Gastrocnemius medialis (tissue), 4 donors: ENCODE data around the gene DCAF11. TPM values are rescaled to one million over a fixed set of nuclear protein-coding genes. Genes with fewer than 3 reads are reported as not detected.
A peak's percentile ranks its signal among the peaks of the same experiment; 100 is the strongest.

Experiments used
- ATAC-seq, 2 donors: fragments of 150-250 bp; one replicate each; pipeline ENCODE4 v1.9.1; 2016
- DNase-seq, 2 donors: peaks; one replicate each; pipeline ENCODE4 v3.0.0-alpha.2; 2019
- H3K27ac ChIP-seq, 4 donors: fragments of 200-600 bp; sonication (generic); 1 replicate in 1 of 4; 2 replicates in 3 of 4; pipeline ENCODE4 v1.5.1; 2016 to 2018; ENCODE audit warnings: mild to moderate bottlenecking in 2 of 4, moderate library complexity in 1 of 4
- H3K27me3 ChIP-seq, 3 donors: fragments of 200-600 bp; sonication (generic) in 2 of 3; 1 replicate in 1 of 3; 2 replicates in 2 of 3; pipeline versions ENCODE4 v1.5.1 to v1.6.0; 2016 to 2019; ENCODE audit warnings: mild to moderate bottlenecking in 1 of 3, moderate library complexity in 1 of 3
- H3K36me3 ChIP-seq, 2 donors: fragments of 200-600 bp; sonication (generic) in 1 of 2; one replicate each; pipeline ENCODE4 v1.5.1; 2017 to 2018
- H3K4me1 ChIP-seq, 2 donors: fragments of 200-600 bp; sonication (generic) in 1 of 2; one replicate each; pipeline ENCODE4 v1.5.1; 2016 to 2017; ENCODE audit warnings: mild to moderate bottlenecking in 2 of 2
- H3K4me3 ChIP-seq, 4 donors: fragments of 200-600 bp; sonication (generic) in 3 of 4; 1 replicate in 1 of 4; 2 replicates in 3 of 4; pipeline ENCODE4 v1.5.1; 2016 to 2019; ENCODE audit warnings: mild to moderate bottlenecking in 2 of 4
- H3K9me3 ChIP-seq, 3 donors: fragments of 200-600 bp; sonication (generic) in 2 of 3; 1 replicate in 1 of 3; 2 replicates in 2 of 3; pipeline ENCODE4 v1.5.1; 2016 to 2019
- CTCF ChIP-seq, 5 experiments: fragments of 450-650 bp in 3 of 5; fragments of 200-600 bp in 2 of 5; sonication (generic) in 2 of 5; IDR thresholded peaks in 4 of 5; conservative IDR thresholded peaks in 1 of 5; 1 replicate in 4 of 5; 2 replicates in 1 of 5; pipeline ENCODE4 v1.5.1; 2016 to 2019; ENCODE audit warnings: antibody characterized with exemption in 5 of 5, mild to moderate bottlenecking in 3 of 5, moderate library complexity in 3 of 5
- POLR2A ChIP-seq, 2 donors: fragments of 450-650 bp; IDR thresholded peaks; one replicate each; pipeline ENCODE4 v1.6.1; 2017; ENCODE audit warnings: antibody characterized with exemption in 2 of 2, mild to moderate bottlenecking in 2 of 2, moderate library complexity in 2 of 2
- in situ Hi-C, 4 donors: fragments of 200-750 bp; cut with MboI; loops; one replicate each; pipeline versions ENCODE4 v1.15.0 to v1.8.0; 2017; ENCODE audit warnings: low sequenced_read_pairs in 4 of 4
- intact Hi-C: fragments of 100-400 bp; cut with DNase I; formaldehyde crosslinking; loops from one replicate; pipeline ENCODE4 v1.15.1; 2023; ENCODE audit warnings: low total_unique reads
- total RNA-seq, 4 donors: library from RNA; depleted of rRNA; stranded (reverse); fragments of >200 nt; gene quantifications; one replicate each; pipeline versions ENCODE4 v1.1.0 to v1.2.3, GENCODE V29; 2016

The DCAF11 gene
- total RNA-seq, 4 donors from 2014 or later, result 52.4 to 113 (median 88.7) TPM

GRCh38 chr14:24093901-24094840 is 20.4 kb upstream of the DCAF11 start, which contains the start of gene PCK2:
Gene PCK2 (plus strand): TSS chr14:24094311. CDS start chr14:24094406, 95 bp downstream.
- peak; percentile 88 to 93 for DNase-seq
- Histone ChIP-seq H3K27ac (peak within 1 kb of the TSS; percentile 83 to 88 (median 88)), H3K4me1 (peaks cover 10 to 14% of the 10 kb centered on the region in 2 donors), H3K36me3 (no peaks in the 10 kb centered on the region), H3K27me3 (no peaks in the 10 kb centered on the region), H3K4me3 (peak within 1 kb of the TSS; percentile 75 to 97 (median 90)), H3K9me3 (no peaks in the 10 kb centered on the region)
- peak; percentile 88 to 90 for ATAC-seq
- TF ChIP-seq POLR2A (IDR thresholded peaks at IDR 0.05), result peak; percentile 53
- TF ChIP-seq CTCF (IDR thresholded peaks at IDR 0.05 in 4 of 5, conservative IDR thresholded peaks at IDR 0.05 in 1 of 5), result peak in 1 of 5 experiments; percentile 16
- intact Hi-C loops (loop anchor here (2.0 kb wide), 2 partner anchors 21 to 67 kb away; partner anchors contain the start of genes DCAF11, IRF9 and NRL), in situ Hi-C loops (loop anchor here in 1 of 4 donors (5.0 kb wide), 1 partner anchor 37 kb away; no protein-coding TSS in a partner anchor)

GRCh38 chr14:24094841-24095270 is 19.7 kb upstream of the DCAF11 start:
- H3K9me3 ChIP-seq, result no peaks in the 10 kb centered on the region
- peak overlapping the region; percentile 75 to 97 (median 90) for H3K4me3 ChIP-seq
- no peaks in the 10 kb centered on the region for H3K27me3 ChIP-seq
- in situ Hi-C loops, result loop anchor here in 1 of 4 donors (5.0 kb wide), 1 partner anchor 38 kb away; no protein-coding TSS in a partner anchor
- no peaks in the 10 kb centered on the region for H3K36me3 ChIP-seq
- peaks cover 10 to 14% of the 10 kb centered on the region in 2 donors for H3K4me1 ChIP-seq
- H3K27ac ChIP-seq, result peak overlapping the region; percentile 83 to 88 (median 88)
- TF ChIP-seq CTCF (IDR thresholded peaks at IDR 0.05 in 4 of 5, conservative IDR thresholded peaks at IDR 0.05 in 1 of 5) (no peak), POLR2A (IDR thresholded peaks at IDR 0.05) (no peak)
- ATAC-seq, result no peak
- intact Hi-C loops, result loop anchor here (2.0 kb wide), 2 partner anchors 20 to 66 kb away; partner anchors contain the start of genes DCAF11, IRF9 and NRL
- no peak for DNase-seq

- DNase-seq, result peak in 1 of 2 donors; percentile 37
These were observed 19.1 kb upstream of the DCAF11 start for GRCh38 chr14:24095271-24096068.

More at GRCh38 chr14:24095271-24096068, 19.1 kb upstream of the DCAF11 start:
- no peaks in the 10 kb centered on the region for H3K36me3 ChIP-seq
- no peaks in the 10 kb centered on the region for H3K27me3 ChIP-seq
- peak overlapping the region; percentile 83 to 88 (median 88) for H3K27ac ChIP-seq
- H3K9me3 ChIP-seq, result no peaks in the 10 kb centered on the region
- H3K4me3 ChIP-seq, result peak overlapping the region; percentile 75 to 97 (median 90)
- no peak for TF ChIP-seq CTCF (IDR thresholded peaks at IDR 0.05 in 4 of 5, conservative IDR thresholded peaks at IDR 0.05 in 1 of 5)
- TF ChIP-seq POLR2A (IDR thresholded peaks at IDR 0.05), result no peak
- peaks cover 10 to 14% of the 10 kb centered on the region in 2 donors for H3K4me1 ChIP-seq
- ATAC-seq, result no peak
- intact Hi-C loops (loop anchor here (2.0 kb wide), 2 partner anchors 19 to 65 kb away; partner anchors contain the start of genes DCAF11, IRF9 and NRL), in situ Hi-C loops (no loop called here)
